ENCODE results near the gene APOB. TPM values are rescaled to one million over a fixed set of nuclear protein-coding genes. Genes with fewer than 3 reads are reported as not detected.

APOB gene
- total and polyA plus RNA-seq, 2 of the 13 experiments (the other 11 are each of a cell fraction or from before 2014, with no cell fraction given): 1,569 to 2,515 TPM

- no peak for TF ChIP-seq ZNF558 (CRISPR knock-in tag; IDR thresholded peaks at IDR 0.05; ENCODE audit: borderline replicate concordance)
- TF ChIP-seq GMEB2 (CRISPR knock-in tag; IDR thresholded peaks at IDR 0.05; ENCODE audit: low read depth): no peak
- TF ChIP-seq, protein P1, sequence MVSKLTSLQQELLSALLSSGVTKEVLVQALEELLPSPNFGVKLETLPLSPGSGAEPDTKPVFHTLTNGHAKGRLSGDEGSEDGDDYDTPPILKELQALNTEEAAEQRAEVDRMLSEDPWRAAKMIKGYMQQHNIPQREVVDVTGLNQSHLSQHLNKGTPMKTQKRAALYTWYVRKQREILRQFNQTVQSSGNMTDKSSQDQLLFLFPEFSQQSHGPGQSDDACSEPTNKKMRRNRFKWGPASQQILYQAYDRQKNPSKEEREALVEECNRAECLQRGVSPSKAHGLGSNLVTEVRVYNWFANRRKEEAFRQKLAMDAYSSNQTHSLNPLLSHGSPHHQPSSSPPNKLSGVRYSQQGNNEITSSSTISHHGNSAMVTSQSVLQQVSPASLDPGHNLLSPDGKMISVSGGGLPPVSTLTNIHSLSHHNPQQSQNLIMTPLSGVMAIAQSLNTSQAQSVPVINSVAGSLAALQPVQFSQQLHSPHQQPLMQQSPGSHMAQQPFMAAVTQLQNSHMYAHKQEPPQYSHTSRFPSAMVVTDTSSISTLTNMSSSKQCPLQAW (CRISPR knock-in tag; IDR thresholded peaks at IDR 0.05): no peak
- TF ChIP-seq ZNF816 (CRISPR knock-in tag; IDR thresholded peaks at IDR 0.05; ENCODE audit: borderline replicate concordance): no peak
- no peak for TF ChIP-seq ZNF563 (CRISPR knock-in tag; IDR thresholded peaks at IDR 0.05)
- no peak for TF ChIP-seq MTA3 (CRISPR knock-in tag; IDR thresholded peaks at IDR 0.05)
- peak; percentile 48; the same call in 1 of the 2 replicates for TF ChIP-seq TBX3 (IDR thresholded peaks at IDR 0.05; ENCODE audit: borderline replicate concordance)
- TF ChIP-seq JDP2 (CRISPR knock-in tag; IDR thresholded peaks at IDR 0.05; ENCODE audit: borderline replicate concordance): no peak
- TF ChIP-seq ZNF343 (CRISPR knock-in tag; IDR thresholded peaks at IDR 0.05): no peak
- TF ChIP-seq, protein P2, sequence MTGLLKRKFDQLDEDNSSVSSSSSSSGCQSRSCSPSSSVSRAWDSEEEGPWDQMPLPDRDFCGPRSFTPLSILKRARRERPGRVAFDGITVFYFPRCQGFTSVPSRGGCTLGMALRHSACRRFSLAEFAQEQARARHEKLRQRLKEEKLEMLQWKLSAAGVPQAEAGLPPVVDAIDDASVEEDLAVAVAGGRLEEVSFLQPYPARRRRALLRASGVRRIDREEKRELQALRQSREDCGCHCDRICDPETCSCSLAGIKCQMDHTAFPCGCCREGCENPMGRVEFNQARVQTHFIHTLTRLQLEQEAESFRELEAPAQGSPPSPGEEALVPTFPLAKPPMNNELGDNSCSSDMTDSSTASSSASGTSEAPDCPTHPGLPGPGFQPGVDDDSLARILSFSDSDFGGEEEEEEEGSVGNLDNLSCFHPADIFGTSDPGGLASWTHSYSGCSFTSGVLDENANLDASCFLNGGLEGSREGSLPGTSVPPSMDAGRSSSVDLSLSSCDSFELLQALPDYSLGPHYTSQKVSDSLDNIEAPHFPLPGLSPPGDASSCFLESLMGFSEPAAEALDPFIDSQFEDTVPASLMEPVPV (CRISPR knock-in tag; IDR thresholded peaks at IDR 0.05): 0 out of 2 replicates have a peak, but pooled peaks have one; percentile 50
- peak; percentile 92 for TF ChIP-seq ZC3H4 (CRISPR knock-in tag; IDR thresholded peaks at IDR 0.05; ENCODE audit: borderline replicate concordance)
- TF ChIP-seq YY1 (IDR thresholded peaks at IDR 0.05; ENCODE audit: insufficient read depth, insufficient replicate concordance, low read depth, low read length): no peak
- TF ChIP-seq ZNF441 (CRISPR knock-in tag; IDR thresholded peaks at IDR 0.05; ENCODE audit: borderline replicate concordance): peak; percentile 29; the same call in 1 of the 2 replicates
- TF ChIP-seq SNRNP70 (IDR thresholded peaks at IDR 0.05; ENCODE audit: low read depth, low read length): no peak
- 0 out of 2 replicates have a peak, but pooled peaks have one; percentile 43 for TF ChIP-seq THYN1 (CRISPR knock-in tag; IDR thresholded peaks at IDR 0.05; ENCODE audit: borderline replicate concordance, low read depth)
- no peak; the same call in 1 of the 2 replicates for TF ChIP-seq ERF (CRISPR knock-in tag; IDR thresholded peaks at IDR 0.05)
- TF ChIP-seq ZNF337 (CRISPR knock-in tag; IDR thresholded peaks at IDR 0.05; ENCODE audit: borderline replicate concordance, low read depth): no peak
- no peak for TF ChIP-seq KLF12 (CRISPR knock-in tag; IDR thresholded peaks at IDR 0.05; ENCODE audit: borderline replicate concordance)
- TF ChIP-seq, protein P3, sequence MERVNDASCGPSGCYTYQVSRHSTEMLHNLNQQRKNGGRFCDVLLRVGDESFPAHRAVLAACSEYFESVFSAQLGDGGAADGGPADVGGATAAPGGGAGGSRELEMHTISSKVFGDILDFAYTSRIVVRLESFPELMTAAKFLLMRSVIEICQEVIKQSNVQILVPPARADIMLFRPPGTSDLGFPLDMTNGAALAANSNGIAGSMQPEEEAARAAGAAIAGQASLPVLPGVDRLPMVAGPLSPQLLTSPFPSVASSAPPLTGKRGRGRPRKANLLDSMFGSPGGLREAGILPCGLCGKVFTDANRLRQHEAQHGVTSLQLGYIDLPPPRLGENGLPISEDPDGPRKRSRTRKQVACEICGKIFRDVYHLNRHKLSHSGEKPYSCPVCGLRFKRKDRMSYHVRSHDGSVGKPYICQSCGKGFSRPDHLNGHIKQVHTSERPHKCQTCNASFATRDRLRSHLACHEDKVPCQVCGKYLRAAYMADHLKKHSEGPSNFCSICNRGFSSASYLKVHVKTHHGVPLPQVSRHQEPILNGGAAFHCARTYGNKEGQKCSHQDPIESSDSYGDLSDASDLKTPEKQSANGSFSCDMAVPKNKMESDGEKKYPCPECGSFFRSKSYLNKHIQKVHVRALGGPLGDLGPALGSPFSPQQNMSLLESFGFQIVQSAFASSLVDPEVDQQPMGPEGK (CRISPR knock-in tag; IDR thresholded peaks at IDR 0.05): no peak
- no peak for TF ChIP-seq ZSCAN25 (CRISPR knock-in tag; IDR thresholded peaks at IDR 0.05)
- peak; percentile 73 for TF ChIP-seq HNRNPH1 (optimal IDR thresholded peaks at IDR 0.05; ENCODE audit: low read depth, low read length)
Measured at GRCh38 chr2:21038403-21039073, 5.3 kb downstream of the APOB start (continued).

Measured in HepG2 (cell line).